ENCODE data around the gene CNOT3.
"Not testable (repeated sequence)": the region's sequence is repeated elsewhere in the genome, so short reads cannot be mapped to it uniquely, and the experiment has no call there.

Gene CNOT3

DNA sequence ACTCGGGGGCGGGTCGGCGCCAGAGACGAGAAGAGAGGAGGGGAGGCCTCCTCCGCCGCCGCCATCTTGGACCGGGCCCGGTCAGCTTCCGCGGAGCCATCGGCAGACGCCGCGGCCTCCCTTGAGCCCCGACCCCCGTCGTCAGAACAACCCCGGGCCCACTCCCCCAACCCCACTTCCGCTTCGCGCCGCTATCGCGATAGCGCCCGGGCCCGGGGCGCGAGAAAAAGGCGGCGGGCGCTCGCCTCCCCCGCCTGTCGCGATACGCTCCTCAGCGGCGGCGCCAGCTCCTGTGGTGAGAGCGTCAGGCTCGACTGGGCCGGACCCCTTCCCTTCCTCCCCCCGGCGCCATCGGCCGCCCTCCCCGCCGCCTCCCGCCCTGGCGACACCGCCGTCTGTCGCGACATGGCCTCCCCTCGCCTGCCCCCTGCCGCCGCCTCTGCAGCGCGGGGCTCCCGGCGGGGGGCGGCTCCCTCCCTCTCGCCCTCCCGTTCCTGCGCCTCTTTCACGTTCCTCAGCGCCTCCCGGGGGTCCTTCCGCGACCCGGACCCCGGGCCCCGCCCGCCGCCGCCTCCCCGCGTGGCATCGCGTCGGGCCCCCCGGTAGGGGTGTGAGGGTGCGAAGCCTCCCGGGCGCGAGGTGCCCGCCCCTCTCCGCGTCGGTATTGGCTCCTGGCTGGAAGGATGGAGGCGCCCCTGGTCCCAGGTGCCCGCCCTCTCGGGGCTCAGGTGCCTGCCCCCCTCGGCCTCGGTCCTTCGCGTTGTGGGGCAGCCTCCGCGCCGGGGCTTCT lies at the start of gene CNOT3:
Gene CNOT3, plus strand, starts transcription at position 64 of the 790 bp plus-strand sequence. CDS start 5,217 bp downstream, outside the sequence.
- DNase-seq, result no peak

DNA sequence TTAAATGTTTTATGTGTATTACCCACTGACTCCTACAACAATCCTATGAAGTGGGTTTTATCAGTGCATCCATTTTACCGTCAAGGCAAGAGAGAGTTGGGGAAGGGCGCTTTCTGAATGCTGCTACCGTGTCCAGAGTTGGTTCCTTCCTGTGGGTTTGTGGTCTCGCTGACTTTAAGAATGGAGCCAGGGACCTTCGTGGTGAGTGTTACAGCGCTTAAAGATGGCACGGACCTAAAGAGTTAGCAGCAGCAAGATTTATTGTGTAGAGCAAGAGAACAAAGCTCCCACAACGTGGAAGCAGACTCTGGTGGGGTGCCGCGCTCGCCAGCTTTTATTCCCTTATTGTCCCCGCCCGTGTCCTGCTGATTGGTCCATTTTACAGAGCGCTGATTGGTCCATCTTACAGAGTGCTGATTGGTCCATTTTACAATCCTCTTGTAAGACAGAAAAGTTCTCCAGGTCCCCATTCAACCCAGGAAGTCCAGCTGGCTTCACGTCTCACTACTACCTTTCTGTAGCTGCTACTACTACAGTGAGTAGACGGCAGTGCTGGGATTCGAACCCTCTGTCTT lies 43.0 kb upstream of the CNOT3 start:
- no peak for DNase-seq

GRCh38 chr19:54095136-54095858 lies 42.3 kb upstream of the CNOT3 start:
- DNase-seq, result no peak

- peak; percentile 52 for DNase-seq
Observed at GRCh38 chr19:54095859-54096616, 41.5 kb upstream of the CNOT3 start.

DNA sequence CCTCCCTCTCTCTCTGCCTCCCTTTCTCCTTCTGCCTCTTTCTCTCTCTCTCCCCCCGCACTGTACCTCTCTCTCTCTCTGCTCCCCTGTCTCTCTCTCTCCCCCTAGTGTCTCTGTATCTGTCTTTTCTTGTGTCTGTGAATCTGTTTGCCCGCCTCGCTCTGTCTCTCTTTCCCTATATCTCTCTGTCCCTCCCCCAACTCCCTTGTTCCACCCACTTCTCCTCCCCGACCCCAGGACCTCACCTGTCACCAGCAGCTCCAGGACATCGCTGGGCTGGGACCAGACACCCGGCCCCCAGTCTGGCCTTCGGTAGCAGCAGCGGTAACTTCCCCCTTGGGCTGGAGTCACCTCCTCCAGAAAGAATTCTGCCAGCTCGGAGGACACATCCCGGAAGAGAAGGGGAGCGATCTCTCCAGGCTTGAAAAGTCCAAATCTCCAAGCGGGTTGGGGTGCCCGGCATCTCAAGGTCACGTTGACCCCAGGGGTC lies 40.9 kb upstream of the CNOT3 start:
- DNase-seq, result peak; percentile 57

GRCh38 chr19:54099190-54099902 lies 38.2 kb upstream of the CNOT3 start:
- no peak for DNase-seq

DNA sequence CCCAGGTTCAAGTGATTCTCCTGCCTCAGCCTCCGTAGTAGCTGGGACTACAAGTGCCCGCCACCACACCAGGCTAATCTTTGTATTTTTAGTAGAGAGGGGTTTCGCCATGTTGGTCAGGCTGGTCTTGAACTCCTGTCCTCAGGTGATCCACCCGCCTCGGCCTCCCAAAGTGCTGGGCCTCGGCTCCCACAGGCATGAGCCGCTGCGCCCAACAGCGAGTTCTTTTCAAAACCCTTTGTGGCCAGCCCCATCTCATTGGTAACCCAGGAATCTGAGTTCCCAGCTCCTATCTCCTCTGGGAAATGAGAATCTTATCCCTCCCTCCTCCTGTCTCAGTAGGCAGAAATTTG lies 37.7 kb upstream of the CNOT3 start:
- not testable (repeated sequence) for DNase-seq

GRCh38 chr19:54100561-54100960 lies 37.0 kb upstream of the CNOT3 start, which contains the start of gene OSCAR:
TSS of gene OSCAR (minus strand) at chr19:54100803. CDS start at chr19:54100792, 11 bp downstream.
- peak; percentile 17 for DNase-seq

- DNase-seq, result peak; percentile 98
Observed at GRCh38 chr19:54102421-54103169, 35.0 kb upstream of the CNOT3 start, which contains the start of gene NDUFA3. TSS of gene NDUFA3 (plus strand) at chr19:54102855. CDS start at chr19:54102879, 24 bp downstream.

DNA sequence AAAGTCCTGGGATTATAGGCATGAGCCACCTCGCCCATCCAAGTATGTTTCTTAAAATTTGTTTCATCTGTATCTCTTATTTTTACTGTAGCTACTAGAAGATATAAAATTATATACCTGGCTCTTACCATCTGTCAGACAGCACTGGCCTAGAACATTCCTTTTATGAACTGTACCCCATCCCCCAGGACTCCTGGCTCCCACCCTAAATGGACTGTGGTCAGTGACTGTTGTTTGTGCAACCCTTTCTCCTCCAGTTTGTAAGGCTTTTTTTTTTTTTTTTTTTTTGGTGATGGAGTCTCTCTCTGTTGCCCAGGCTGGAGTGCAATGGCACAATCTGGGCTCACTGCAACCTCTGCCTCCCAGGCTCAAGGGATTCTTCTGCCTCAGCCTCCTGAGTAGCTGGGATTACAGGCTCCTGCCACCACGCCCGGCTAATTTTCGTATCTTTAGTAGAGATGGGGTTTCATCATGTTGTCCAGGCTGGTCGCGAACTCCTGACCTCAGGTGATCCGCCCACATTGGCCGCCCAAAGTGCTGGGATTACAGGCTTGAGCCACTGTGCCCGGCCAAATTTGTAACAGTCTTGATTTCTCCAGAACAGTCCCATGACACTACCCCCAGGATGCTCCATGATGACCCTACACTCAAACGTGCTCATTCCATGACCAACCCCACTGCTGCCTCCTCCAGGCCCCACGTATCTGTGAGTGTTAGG lies 32.4 kb upstream of the CNOT3 start:
- DNase-seq, result no peak

- no peak for DNase-seq
Observed at GRCh38 chr19:54105796-54106195, 31.8 kb upstream of the CNOT3 start.

DNA sequence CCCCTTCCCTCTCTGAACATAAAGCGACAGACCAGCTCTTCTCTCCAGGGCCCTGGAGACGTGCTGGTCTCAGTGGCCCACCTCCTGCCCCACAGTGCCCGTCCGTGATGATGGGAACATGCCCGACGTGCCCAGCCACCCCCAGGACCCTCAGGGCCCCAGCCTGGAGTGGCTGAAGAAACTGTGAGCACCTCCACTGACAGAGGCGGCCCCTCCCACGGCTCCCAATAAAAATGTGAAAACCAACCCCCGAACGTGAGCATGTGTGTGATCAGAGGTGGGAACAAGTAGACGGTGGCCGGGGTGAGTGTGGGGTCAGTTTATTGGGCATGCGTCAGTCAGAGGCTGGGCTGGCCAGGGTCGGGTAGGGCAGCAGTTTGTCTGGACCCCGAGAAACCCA lies 30.8 kb upstream of the CNOT3 start:
- DNase-seq, result no peak

- DNase-seq, result no peak
Observed at GRCh38 chr19:54107876-54108490, 29.6 kb upstream of the CNOT3 start.

DNA sequence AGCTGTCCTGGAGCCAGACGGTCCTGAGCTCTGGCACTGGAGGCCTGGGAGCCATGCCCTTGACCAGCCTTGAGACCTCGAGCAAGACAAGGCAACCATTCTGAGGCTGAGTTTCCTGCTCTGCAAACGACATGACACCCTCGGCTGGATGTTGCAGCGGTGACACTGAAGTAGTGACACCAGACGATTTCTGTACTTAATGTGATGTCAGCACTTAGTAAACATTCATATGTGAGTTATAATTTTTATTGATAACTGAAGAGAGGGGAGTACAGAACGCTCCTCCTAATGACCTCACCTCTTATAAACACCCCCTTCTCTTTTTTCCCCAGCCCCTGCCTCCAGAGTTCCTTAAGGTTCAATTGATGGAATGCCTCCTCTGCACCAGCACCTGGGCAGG lies 29.1 kb upstream of the CNOT3 start:
- no peak for DNase-seq

GRCh38 chr19:54109651-54110050 lies 27.9 kb upstream of the CNOT3 start:
- DNase-seq, result no peak

GRCh38 chr19:54114340-54115108 lies 23.0 kb upstream of the CNOT3 start:
- no peak for DNase-seq

GRCh38 chr19:54115109-54116063 lies 22.2 kb upstream of the CNOT3 start, which contains the start of the genes PRPF31 and TFPT:
TSS of gene PRPF31 (plus strand) at chr19:54115754. CDS start at chr19:54118279, 2,525 bp downstream.
TSS of gene TFPT (minus strand) at chr19:54115657. CDS start at chr19:54115269, 388 bp downstream.
- DNase-seq, result peak; percentile 98

GRCh38 chr19:54121259-54121658 lies 16.3 kb upstream of the CNOT3 start:
- DNase-seq, result no peak

Data from fibroblast of skin of right quadriceps (primary cell).